NCI-H2171 treated with DMSO at 0.1 percent for 48 hours (cell line): Measurements from ENCODE around the gene TEC.
A peak's percentile ranks its signal among the peaks of the same experiment; 100 is the strongest.

Experiments
- DNase-seq: peaks from one replicate; lab custom pipeline; 2025; lab: John Stamatoyannopoulos, UW

The TEC gene

DNA sequence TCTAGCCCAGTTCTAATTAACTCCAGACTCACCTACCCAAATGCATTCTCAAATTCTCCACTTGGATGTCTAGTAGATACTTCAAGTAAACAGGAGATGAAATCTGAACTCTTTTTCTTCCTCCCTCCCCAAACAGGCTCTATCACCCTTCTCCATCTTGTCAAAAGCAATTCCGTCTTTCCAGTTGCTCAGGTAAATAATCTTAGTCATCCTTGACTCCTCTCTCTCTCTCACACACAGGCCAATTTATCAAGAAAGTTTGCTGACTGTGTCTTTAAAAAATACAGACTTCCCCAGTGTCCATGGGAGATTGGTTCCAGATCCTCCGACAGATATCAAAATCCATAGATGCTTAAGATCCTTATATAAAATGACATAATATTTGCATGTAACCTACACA lies 148.5 kb downstream of the TEC start:
- no peak for DNase-seq

DNA sequence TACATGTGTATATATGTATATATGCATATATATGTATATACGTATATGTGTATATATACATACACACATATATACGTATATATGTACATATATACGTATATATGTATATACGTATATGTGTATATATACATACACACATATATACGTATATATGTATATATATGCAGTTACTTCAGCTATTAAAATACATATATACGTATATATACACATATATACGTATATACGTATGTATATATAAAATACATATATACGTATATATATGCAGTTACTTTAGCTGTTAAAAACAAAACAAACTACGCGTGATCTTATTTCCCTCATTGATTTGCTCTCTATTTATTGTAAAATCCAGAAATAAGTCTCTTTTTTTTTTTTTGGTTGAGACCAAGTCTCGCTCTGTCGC lies 149.5 kb downstream of the TEC start:
- no peak for DNase-seq

DNA sequence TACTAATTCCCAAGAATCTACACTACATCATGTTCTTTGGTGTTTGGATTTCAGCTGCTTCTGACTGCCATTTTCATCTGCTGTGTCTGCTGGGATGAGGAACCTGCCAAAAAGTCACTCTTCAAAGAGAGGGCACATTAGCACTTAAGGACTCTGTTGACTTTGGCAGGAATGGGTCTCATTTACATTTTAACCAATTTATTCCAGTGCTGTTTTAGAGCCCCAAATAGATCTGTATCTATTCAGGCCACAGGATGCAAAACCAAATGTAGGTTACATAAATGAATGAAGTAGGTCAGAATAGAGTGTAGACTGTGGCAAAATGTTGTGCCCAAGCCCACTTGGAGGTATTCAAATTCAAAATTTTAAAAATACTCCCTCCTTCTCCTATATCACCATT lies 150.0 kb downstream of the TEC start:
- DNase-seq = no peak

DNA sequence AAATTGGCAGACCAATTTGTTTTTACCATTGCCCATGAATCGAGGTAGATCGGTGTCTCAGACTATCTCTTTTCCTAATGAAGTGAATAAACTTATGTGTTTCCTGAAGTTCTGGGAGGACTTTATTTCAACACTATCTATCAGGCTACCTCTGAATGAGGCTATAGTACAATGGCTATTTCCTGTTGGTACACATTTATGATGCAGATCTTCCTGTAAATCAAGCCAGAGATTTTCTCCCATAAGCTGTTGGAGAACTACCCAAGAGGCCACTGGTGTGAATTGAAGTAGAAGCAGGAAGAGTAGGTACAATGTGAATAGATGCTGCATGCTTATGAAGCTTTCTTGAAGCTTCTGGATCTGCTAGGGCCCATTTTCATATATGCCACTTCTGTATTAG lies 151.6 kb downstream of the TEC start:
- DNase-seq = no peak

GRCh38 chr4:48116582-48116981 lies 153.1 kb downstream of the TEC start:
- no peak for DNase-seq

DNA sequence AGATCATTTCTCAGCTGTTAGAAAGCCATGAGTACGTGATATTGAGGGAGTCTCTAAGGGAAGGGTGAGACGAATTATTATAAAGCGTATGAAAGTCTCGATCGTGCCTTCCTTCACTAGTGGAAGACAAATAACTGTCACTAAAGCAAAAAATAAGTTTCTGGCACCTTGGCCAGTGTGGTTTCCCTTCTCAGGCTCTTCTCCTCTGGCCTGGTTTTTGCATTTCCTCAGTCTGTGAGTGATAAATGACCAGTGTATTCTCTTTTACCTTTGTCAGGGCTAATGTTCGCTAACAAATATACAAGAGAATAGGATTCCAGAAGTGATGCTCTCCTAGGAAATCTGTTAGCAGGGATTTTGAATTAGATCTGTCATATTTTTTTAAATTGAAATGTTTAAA lies 155.2 kb downstream of the TEC start:
- no peak for DNase-seq

GRCh38 chr4:48112017-48112667 lies 157.5 kb downstream of the TEC start:
- DNase-seq = no peak

GRCh38 chr4:48110452-48110978 lies 159.1 kb downstream of the TEC start:
- DNase-seq = no peak

DNA sequence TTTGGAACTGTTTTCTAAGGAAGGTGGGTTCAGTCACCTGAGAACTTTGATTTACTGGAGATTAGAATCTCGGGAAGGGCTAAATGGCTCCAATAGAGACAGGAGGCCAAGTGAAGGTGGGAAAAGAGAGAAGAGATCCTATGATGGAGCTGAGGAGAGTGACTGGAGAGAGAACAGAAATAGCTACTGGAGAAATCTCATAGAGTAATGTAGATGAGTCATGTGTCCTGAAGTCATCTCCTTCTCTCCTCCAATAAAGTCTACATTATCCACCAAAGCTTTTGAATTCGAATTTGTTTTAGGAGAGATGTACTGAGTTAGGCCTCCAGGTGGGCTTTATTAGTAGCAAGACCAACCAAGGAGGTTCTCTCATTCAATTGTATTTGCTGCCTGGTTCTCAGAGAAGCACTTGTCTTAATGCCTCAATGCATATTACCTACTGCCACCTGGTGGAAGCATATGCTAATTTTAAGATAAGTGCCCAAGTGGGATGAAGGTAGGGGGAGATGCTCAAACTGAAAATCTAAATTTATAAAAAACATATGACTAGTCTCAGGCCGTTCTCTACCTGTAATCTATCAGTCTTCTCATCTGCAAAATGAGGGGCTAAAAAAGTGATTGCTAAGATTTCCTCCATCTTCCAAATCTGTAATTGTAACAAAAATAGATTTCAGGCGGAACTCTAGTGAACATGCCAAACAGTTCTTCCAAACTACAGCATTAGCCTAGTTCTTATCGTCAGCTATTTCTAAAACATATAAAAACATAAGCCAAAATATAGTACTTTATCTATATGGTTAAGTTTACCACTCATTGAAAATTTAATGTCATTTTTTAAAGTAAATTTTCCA lies 160.0 kb downstream of the TEC start:
- peak; percentile 8 for DNase-seq

DNA sequence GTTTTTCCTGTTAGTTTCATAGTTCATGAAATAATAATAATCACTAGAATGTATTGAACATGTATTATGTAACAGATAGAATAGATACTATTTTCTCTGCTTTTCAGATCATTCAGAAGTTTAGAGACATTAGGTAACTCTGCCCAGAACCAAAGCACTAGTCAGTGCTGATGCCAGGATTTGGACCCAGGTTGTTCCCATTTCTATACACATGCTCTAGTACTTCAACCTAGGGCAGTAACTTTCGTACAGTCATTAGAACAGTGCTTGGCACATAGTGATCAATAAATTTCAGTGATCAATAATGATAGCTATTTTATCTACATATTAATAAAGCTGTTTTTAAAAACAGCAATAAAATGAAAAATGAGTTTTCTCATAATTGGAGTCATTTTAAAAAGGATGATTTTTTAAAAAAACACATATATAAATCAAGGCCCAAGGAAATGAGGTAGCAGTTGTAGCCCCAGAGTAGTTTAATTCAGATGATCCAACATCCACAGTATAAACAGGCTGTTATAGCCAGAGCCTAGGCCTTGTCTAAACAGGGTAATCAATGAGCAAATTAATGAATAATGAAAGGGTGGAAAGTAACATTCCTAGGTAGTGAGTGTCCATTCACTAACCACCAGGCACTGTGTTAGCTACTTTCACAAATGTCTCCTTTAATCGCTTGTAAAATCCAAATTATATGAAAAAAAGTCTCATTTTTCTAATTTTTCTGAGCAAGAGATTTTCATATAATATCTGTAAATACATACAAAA lies 161.1 kb downstream of the TEC start:
- no peak for DNase-seq

- DNase-seq = no peak
Observed at GRCh38 chr4:48105230-48105629, 164.4 kb downstream of the TEC start.

- DNase-seq = no peak
Observed at GRCh38 chr4:48103483-48104139, 166.0 kb downstream of the TEC start.

GRCh38 chr4:48102303-48102702 lies 167.3 kb downstream of the TEC start:
- no peak for DNase-seq

DNA sequence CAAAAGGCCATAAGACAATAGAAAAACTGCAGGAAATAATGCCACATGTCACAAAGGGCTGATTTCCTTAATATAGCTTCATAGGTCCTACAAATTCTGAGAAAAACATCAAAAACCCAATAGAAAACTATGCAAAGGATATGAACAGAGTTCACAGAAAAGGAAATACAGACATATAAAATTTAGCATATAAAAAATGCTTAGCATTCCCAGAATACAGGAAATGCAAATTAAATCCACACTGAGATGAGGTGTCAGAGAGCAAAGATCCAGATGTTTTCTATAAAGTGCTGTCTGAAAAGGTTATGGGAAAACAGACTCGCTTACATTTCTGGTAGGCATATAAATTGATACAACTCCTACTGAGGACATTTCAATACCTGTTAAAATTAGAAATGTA lies 169.4 kb downstream of the TEC start:
- DNase-seq = no peak

DNA sequence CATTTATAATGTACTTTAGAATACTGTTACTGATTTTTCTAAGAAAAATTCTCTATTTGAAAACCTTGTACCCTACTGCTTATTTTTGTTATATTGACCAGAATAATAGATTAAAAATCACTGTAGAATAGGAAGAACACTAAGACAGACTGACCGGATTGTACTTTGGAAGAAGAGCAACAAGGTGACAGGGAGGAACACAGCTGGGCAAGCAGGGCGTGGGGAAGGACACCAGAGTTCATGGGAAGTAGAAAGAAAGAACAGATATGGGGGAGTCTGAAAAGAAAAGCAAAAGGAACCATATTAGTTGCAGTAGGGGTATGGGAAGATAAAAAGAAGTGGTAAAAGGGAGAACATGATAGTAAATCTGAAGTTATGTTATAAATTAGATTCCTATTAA lies 174.2 kb downstream of the TEC start:
- DNase-seq = no peak

- DNase-seq = no peak
Observed at GRCh38 chr4:48093991-48094416, 175.6 kb downstream of the TEC start.

- no peak for DNase-seq
Observed at GRCh38 chr4:48090621-48091020, 179.0 kb downstream of the TEC start.

DNA sequence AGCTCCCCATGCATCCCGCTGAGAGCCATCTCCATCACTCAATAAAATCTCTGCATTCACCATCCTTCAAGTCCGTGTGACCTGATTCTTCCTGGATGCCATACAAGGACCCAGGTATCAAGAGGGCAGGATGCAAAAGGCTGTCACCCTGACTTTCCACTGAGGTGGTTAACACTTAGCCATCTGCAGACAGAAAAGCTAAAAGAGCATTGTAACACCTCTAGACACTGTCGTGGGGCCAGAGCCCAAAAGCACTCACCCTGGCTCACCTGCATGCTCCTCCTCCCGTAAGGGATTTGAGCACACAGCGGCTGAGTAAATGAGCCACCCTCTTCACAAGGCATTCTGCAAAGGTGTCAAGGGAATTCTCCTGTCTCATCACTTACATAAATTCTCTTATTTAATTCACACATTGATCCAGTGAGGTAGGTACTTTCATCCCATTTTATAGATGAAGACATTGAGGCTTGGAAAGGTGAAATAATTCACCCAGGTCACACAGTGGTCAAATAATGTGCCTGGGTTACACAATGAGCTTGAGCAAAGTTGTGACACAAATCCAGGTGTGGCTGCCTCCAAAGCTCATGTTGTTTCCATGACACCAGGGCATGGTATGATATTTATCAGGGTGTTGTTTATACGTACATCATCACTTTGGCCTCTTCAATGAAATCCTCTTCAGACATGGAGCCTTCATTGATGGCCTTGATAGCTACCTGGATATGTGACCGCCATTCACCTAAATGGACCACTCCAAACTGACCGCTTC lies 183.6 kb downstream of the TEC start:
- no peak for DNase-seq
